GM12801 (cell line): ENCODE data around the gene MTR.

Experiments used
- CTCF ChIP-seq: IDR thresholded peaks from one replicate; pipeline ENCODE4 v1.5.1; 2011; ENCODE audit warnings: control low read depth; ENCODE audit not compliant: insufficient read length; ENCODE audit errors: extremely low read depth

Gene MTR

GRCh38 chr1:236761397-236762132 lies 33.5 kb upstream of the MTR start:
- TF ChIP-seq CTCF, result no peak

GRCh38 chr1:236762410-236762809 lies 32.7 kb upstream of the MTR start:
- TF ChIP-seq CTCF, result no peak

- TF ChIP-seq CTCF, result no peak
Observed at GRCh38 chr1:236765831-236766230, 29.3 kb upstream of the MTR start.

- TF ChIP-seq CTCF, result no peak
Observed at GRCh38 chr1:236766506-236766905, 28.6 kb upstream of the MTR start.

- no peak for TF ChIP-seq CTCF
Observed at GRCh38 chr1:236767276-236767675, 27.8 kb upstream of the MTR start.

- TF ChIP-seq CTCF, result no peak
Observed at GRCh38 chr1:236768601-236769000, 26.5 kb upstream of the MTR start.

GRCh38 chr1:236773919-236774318 lies 21.2 kb upstream of the MTR start:
- no peak for TF ChIP-seq CTCF
